ENCODE results near the gene SLC1A2.

SLC1A2 gene

GRCh38 chr11:35230388-35230787 is 189.0 kb downstream of the SLC1A2 start:
- TF ChIP-seq CTCF (IDR thresholded peaks at IDR 0.05), result no peak

- no peak for TF ChIP-seq CTCF (IDR thresholded peaks at IDR 0.05)
Observed at GRCh38 chr11:35228328-35228725, 191.0 kb downstream of the SLC1A2 start.

GRCh38 chr11:35227576-35228327 is 191.6 kb downstream of the SLC1A2 start:
- no peak for TF ChIP-seq CTCF (IDR thresholded peaks at IDR 0.05)

GRCh38 chr11:35225946-35226520 is 193.3 kb downstream of the SLC1A2 start:
- no peak for TF ChIP-seq CTCF (IDR thresholded peaks at IDR 0.05)

GRCh38 chr11:35223991-35224390 is 195.4 kb downstream of the SLC1A2 start:
- no peak for TF ChIP-seq CTCF (IDR thresholded peaks at IDR 0.05)

GRCh38 chr11:35223371-35223796 is 196.0 kb downstream of the SLC1A2 start:
- no peak for TF ChIP-seq CTCF (IDR thresholded peaks at IDR 0.05)

- no peak for TF ChIP-seq CTCF (IDR thresholded peaks at IDR 0.05)
Observed at GRCh38 chr11:35218956-35219355, 200.4 kb downstream of the SLC1A2 start.

Measured in LNCAP (cell line).